ENCODE data around the gene CPN2.
A peak's percentile ranks its signal among the peaks of the same experiment; 100 is the strongest.

Gene CPN2

GRCh38 chr3:194312186-194312742 lies 38.9 kb downstream of the CPN2 start:
- no peak for DNase-seq (ENCODE audit: low read depth)

- no peak for DNase-seq (ENCODE audit: low read depth)
These were observed 40.1 kb downstream of the CPN2 start for GRCh38 chr3:194311000-194311399.

GRCh38 chr3:194310060-194310835 lies 40.9 kb downstream of the CPN2 start:
- DNase-seq (ENCODE audit: low read depth) = no peak

GRCh38 chr3:194308601-194309449 lies 42.3 kb downstream of the CPN2 start:
- DNase-seq (ENCODE audit: low read depth) = no peak

- no peak for DNase-seq (ENCODE audit: low read depth)
These were observed 43.3 kb downstream of the CPN2 start for GRCh38 chr3:194307849-194308248.

- no peak for DNase-seq (ENCODE audit: low read depth)
These were observed 44.1 kb downstream of the CPN2 start for GRCh38 chr3:194306771-194307640.

GRCh38 chr3:194306109-194306686 lies 44.9 kb downstream of the CPN2 start:
- peak; percentile 28 for DNase-seq (ENCODE audit: low read depth)

- no peak for DNase-seq (ENCODE audit: low read depth)
These were observed 45.6 kb downstream of the CPN2 start for GRCh38 chr3:194305356-194306108.

GRCh38 chr3:194304186-194304917 lies 46.8 kb downstream of the CPN2 start:
- no peak for DNase-seq (ENCODE audit: low read depth)

GRCh38 chr3:194303749-194304148 lies 47.4 kb downstream of the CPN2 start:
- DNase-seq (ENCODE audit: low read depth) = no peak

- DNase-seq (ENCODE audit: low read depth) = no peak
These were observed 49.4 kb downstream of the CPN2 start for GRCh38 chr3:194301730-194302129.

- no peak for DNase-seq (ENCODE audit: low read depth)
These were observed 50.2 kb downstream of the CPN2 start for GRCh38 chr3:194300936-194301335.

- DNase-seq (ENCODE audit: low read depth) = no peak
These were observed 50.8 kb downstream of the CPN2 start for GRCh38 chr3:194300382-194300758.

- no peak for DNase-seq (ENCODE audit: low read depth)
These were observed 52.5 kb downstream of the CPN2 start for GRCh38 chr3:194298331-194299227.

GRCh38 chr3:194296454-194297263 lies 54.5 kb downstream of the CPN2 start:
- no peak for DNase-seq (ENCODE audit: low read depth)

- DNase-seq (ENCODE audit: low read depth) = no peak
These were observed 56.3 kb downstream of the CPN2 start for GRCh38 chr3:194294895-194295214.

GRCh38 chr3:194294199-194294894 lies 56.8 kb downstream of the CPN2 start:
- DNase-seq (ENCODE audit: low read depth) = no peak
